Amniotic stem cell (primary cell): Measurements from ENCODE around the gene RAPGEF2.
"Not testable (repeated sequence)": the region's sequence is repeated elsewhere in the genome, so short reads cannot be mapped to it uniquely, and the experiment has no call there.

ENCODE experiments used
- DNase-seq: peaks from one replicate; lab custom pipeline; 2025; lab: John Stamatoyannopoulos, UW

Gene RAPGEF2

GRCh38 chr4:159098482-159099127 is 4.3 kb upstream of the RAPGEF2 start:
- no peak for DNase-seq

GRCh38 chr4:159101988-159102621 is 774 bp upstream of the RAPGEF2 start:
- no peak for DNase-seq

GRCh38 chr4:159103384-159103990 is 608 bp downstream of the RAPGEF2 start:
- DNase-seq, result no peak

- DNase-seq, result peak; percentile 39
These were observed 2.0 kb downstream of the RAPGEF2 start for GRCh38 chr4:159104694-159105414.

DNA sequence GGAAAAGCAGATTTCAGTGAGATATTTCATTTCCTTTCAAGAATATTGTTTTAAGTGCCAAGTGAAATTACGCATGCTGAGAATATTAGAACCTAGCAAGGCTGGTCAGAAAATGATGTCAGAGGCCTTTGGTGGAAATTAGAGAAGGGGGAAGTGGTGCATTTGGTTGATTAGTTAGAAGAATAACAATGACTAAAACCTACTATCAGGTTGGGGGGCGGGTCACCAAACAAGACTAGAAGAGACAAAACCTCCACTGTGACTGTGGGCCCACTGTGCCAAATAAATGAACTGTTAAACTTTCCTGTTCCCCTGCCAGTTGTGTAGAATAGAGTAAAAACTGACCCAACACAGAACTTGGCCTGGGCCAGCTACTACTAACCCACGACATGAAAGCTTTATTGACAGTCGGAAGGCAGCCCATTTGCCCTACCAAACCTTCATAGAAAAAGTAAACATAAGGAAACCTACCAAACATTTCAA is 2.9 kb downstream of the RAPGEF2 start:
- DNase-seq, result peak; percentile 2

DNA sequence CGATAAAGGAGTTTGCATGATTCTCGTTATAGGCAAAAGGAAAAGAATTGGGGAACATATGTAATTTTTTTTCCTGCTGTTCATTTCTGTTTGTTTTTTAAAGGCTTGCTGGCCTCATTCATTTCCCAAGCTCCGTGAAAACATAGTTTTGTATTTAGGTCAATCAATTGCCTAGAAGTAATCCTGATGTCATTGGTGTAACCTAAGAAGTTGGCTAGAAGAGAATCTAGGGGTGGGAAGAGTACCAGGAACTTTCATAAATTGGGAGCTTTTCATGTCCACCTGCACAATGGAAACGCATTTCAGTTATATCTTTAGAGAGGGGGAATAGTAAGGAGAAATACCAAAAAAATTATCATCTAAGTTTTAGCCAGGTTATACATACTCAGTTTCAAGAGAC is 3.8 kb downstream of the RAPGEF2 start:
- no peak for DNase-seq

- no peak for DNase-seq
These were observed 4.5 kb downstream of the RAPGEF2 start for GRCh38 chr4:159107203-159107925.

DNA sequence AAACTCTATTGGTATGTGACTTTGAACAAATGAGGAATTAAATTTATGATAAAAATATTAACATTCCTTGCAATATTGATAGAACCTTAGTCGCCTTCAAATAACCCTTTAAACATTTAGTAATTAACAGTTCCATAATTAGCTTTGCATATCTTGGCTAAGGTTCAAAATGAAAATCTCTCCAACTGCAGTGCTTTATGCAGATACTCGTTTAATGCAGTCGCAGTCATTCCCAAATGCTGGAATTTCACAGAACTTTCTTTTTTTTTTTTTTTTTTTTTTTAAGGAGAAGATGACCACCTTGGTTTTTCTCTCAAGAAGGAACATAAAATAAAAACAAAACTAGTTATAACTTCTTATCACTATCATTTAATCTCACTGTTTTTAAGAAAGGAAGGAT is 5.2 kb downstream of the RAPGEF2 start:
- DNase-seq, result no peak

DNA sequence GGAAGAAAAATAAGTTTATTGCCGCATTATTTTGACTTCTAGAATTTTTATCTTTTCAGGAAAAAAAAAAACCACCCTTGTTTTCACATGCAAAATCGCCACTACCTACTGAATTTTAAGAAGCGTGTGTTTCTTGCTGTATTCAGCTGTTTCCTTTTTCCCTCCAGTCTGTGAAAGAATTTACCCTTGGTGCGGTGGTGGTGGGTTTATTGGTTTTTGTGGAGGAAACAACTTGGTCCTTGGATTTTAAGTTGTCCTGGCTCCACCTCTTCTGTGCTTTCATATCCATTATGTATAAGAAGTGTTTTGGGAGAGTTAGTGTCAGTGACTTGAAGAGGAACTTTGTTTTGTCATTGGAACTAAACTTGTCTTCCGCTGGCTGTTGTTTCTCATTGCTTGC is 8.1 kb downstream of the RAPGEF2 start:
- no peak for DNase-seq

GRCh38 chr4:159111416-159111815 is 8.5 kb downstream of the RAPGEF2 start:
- no peak for DNase-seq

GRCh38 chr4:159113366-159113765 is 10.5 kb downstream of the RAPGEF2 start:
- DNase-seq, result not testable (repeated sequence)

GRCh38 chr4:159116098-159116497 is 13.2 kb downstream of the RAPGEF2 start:
- DNase-seq, result not testable (repeated sequence)

GRCh38 chr4:159116693-159117092 is 13.8 kb downstream of the RAPGEF2 start:
- not testable (repeated sequence) for DNase-seq

DNA sequence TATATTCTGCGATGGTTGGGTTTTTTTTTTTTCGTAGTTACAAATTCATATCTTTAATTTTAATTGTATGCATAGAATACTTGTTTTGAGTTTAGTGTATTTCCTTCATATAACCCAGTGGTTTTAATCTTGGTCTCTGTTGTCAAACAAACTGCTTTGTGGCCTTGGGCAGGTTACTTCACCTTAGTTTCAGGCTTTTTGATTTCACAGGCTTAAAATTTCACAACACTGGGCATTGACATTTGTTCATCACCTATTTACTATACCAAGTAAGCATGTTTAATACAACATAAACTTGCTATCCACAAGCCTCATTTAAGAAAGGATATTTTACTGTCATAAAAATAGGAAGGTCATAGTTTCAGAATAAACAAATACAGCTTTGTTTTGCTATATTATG is 14.7 kb downstream of the RAPGEF2 start:
- no peak for DNase-seq

GRCh38 chr4:159117968-159118367 is 15.1 kb downstream of the RAPGEF2 start:
- no peak for DNase-seq

DNA sequence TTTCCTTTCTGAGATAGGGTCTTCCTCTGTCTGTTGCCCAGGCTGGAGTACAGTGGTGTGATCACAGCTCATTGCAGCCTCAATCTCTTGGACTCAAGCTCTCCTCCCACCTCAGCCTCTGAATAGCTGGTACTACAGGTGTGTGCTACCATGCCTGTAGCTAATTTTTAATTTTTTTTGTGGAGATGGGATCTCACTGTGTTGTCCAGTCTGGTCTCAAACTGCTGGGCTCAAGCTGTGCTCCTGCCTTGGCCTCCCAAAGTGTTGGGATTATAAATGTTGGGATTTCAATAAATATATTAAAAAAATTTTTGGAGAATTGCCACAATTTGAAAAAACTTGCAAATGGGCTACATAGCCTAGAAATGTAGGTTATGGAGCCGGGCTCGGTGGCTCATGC is 18.5 kb downstream of the RAPGEF2 start:
- DNase-seq, result no peak

DNA sequence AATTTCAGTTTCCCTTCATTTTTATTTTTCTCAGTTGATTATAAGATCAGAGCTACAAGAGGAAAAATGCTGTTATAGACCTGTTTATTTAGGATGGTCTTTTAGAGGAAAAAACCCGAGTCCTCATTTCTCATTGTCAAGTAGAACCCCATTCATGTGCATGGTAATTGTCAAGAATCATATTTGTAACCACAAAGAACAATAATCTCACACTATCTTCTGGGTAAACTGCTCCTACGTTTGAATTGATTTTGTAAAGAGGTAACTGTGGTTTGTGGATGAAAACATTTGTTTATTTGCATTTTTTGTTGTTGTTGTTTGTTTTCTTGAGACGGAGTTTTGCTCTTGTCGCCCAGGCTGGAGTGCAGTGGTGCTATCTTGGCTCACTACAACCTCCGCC is 23.8 kb downstream of the RAPGEF2 start:
- DNase-seq, result no peak

DNA sequence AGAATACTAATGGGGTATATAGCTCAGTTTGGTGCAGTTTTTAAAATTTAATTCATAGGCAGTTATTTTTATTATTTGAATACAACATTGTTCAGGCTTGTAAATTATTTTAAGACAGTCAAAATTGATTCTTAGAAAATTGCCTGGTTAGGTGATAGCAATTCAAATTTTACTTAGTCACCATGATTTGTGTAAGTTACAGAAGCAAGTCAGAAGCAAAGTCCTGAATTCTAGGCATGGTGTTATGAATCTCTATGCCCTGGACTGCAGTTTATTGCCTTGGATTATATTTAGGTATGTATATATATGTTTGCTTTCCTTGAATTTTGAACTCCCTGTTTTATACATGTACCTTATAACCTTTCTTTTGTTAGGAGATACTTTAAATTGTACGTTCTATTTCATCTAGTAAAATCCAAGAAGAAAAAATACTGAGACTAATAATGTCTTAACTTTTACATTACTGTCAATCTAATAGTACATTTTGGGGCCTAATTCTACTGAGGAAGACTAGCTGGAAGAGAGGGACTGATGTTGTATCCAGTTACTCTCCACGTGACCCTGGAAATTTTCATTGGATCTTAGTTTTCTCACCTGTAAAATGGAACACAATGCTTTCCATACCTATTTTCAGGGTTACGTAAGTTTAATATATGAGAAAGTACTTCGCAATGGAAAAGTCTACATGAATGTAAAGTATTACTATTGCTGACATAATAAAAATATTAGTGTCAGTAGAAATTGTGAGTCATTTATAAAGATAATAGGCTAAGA is 25.1 kb downstream of the RAPGEF2 start:
- no peak for DNase-seq

GRCh38 chr4:159129814-159130550 is 27.1 kb downstream of the RAPGEF2 start:
- DNase-seq, result no peak

DNA sequence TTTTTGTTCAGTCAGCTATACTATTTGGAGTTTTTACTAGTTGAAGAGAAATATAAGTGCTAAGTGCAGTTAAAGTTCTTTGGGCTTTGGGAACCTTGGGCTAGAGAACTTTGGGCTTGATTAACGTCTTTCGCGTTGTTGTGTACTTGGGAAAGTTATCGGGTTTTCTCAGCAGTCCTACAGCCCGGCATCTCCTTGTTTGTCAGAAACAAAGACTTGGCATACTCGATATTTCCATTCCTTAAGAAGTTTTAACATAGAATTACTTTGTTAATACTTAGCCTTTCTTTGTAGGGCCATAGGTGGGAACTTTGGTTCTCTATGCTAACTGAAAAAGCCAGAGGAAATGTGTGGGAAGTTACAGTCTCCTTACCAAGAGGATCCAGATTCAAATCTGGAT is 28.7 kb downstream of the RAPGEF2 start:
- DNase-seq, result no peak

GRCh38 chr4:159134429-159134828 is 31.6 kb downstream of the RAPGEF2 start:
- no peak for DNase-seq
